AG08395 (cell line): ENCODE measurements around the gene HMG20A.

Experiments
- DNase-seq: peaks from one replicate; pipeline ENCODE4 v3.0.0; 2012; ENCODE audit warnings: mixed read lengths, low spot score

HMG20A gene

GRCh38 chr15:77430652-77431051 lies 10.0 kb downstream of the HMG20A start:
- DNase-seq, result no peak

GRCh38 chr15:77436822-77437221 lies 16.1 kb downstream of the HMG20A start:
- DNase-seq, result no peak

GRCh38 chr15:77437264-77437663 lies 16.6 kb downstream of the HMG20A start:
- DNase-seq, result no peak

GRCh38 chr15:77440378-77440999 lies 19.8 kb downstream of the HMG20A start:
- DNase-seq, result peak; percentile 48

- no peak for DNase-seq
Measured at GRCh38 chr15:77446840-77447390, 26.2 kb downstream of the HMG20A start.

GRCh38 chr15:77454265-77454664 lies 33.6 kb downstream of the HMG20A start:
- no peak for DNase-seq

- no peak for DNase-seq
Measured at GRCh38 chr15:77454951-77455350, 34.3 kb downstream of the HMG20A start.

- DNase-seq, result peak; percentile 48
Measured at GRCh38 chr15:77455696-77456321, 35.1 kb downstream of the HMG20A start.

- no peak for DNase-seq
Measured at GRCh38 chr15:77456746-77457145, 36.1 kb downstream of the HMG20A start.

GRCh38 chr15:77457191-77457904 lies 36.7 kb downstream of the HMG20A start:
- DNase-seq, result no peak

- DNase-seq, result peak; percentile 37
Measured at GRCh38 chr15:77457905-77458265, 37.2 kb downstream of the HMG20A start.

GRCh38 chr15:77459031-77459430 lies 38.3 kb downstream of the HMG20A start:
- DNase-seq, result no peak

- DNase-seq, result peak; percentile 24
Measured at GRCh38 chr15:77461486-77461885, 40.8 kb downstream of the HMG20A start.

GRCh38 chr15:77464129-77464865 lies 43.6 kb downstream of the HMG20A start:
- DNase-seq, result no peak

- no peak for DNase-seq
Measured at GRCh38 chr15:77466521-77466920, 45.8 kb downstream of the HMG20A start.

GRCh38 chr15:77468896-77469295 lies 48.2 kb downstream of the HMG20A start:
- no peak for DNase-seq

GRCh38 chr15:77470235-77470634 lies 49.5 kb downstream of the HMG20A start:
- DNase-seq, result no peak

GRCh38 chr15:77473328-77473727 lies 52.6 kb downstream of the HMG20A start:
- no peak for DNase-seq

GRCh38 chr15:77474310-77474988 lies 53.8 kb downstream of the HMG20A start:
- DNase-seq, result no peak

- no peak for DNase-seq
Measured at GRCh38 chr15:77475001-77475400, 54.3 kb downstream of the HMG20A start.

GRCh38 chr15:77475898-77476297 lies 55.2 kb downstream of the HMG20A start:
- DNase-seq, result no peak

GRCh38 chr15:77476995-77477394 lies 56.3 kb downstream of the HMG20A start:
- no peak for DNase-seq
